Naive thymus-derived CD4-positive, alpha-beta T cell (primary cell): Measurements from ENCODE around the gene PIK3R4. TPM values are rescaled to one million over a fixed set of nuclear protein-coding genes. Genes with fewer than 3 reads are reported as not detected.

Source experiments
- ATAC-seq: fragments of 150-1000 bp; cut with Tn5 transposase; 2 replicates; pipeline ENCODE4 v1.10.0; 2021; ENCODE audit warnings: mild to moderate bottlenecking, moderate library complexity
- CTCF ChIA-PET: fragments of 350-600 bp; sonication (Branson Sonifier 250); formaldehyde crosslinking; loops from one replicate; lab custom pipeline; 2021; ENCODE audit warnings: antibody characterized with exemption; lab: Charles Lee
- POLR2A ChIA-PET: fragments of 350-600 bp; sonication (Branson Sonifier 250); formaldehyde crosslinking; loops from one replicate; lab custom pipeline; 2021; ENCODE audit warnings: antibody characterized with exemption, inconsistent platforms; lab: Charles Lee
- DNase-seq, 9 donors: peaks; one replicate each; pipeline versions ENCODE4 v3.0.0 to v3.0.0-alpha.2; 2020 to 2022; ENCODE audit warnings: mixed read lengths in 1 of 9
- H3K27ac ChIP-seq: one replicate; pipeline ENCODE4 v1.7.0; 2013; ENCODE audit warnings: mild to moderate bottlenecking, low read depth, low read length, moderate library complexity
- H3K27me3 ChIP-seq, 2 donors: one replicate each; pipeline ENCODE4 v1.7.0; 2013; ENCODE audit warnings: low read length in 2 of 2, mild to moderate bottlenecking in 2 of 2, moderate library complexity in 2 of 2; ENCODE audit not compliant: control insufficient read depth in 2 of 2, insufficient read depth in 2 of 2
- H3K36me3 ChIP-seq, 3 experiments: 1 replicate in 2 of 3; 2 replicates in 1 of 3; pipeline ENCODE4 v1.7.0; 2013; ENCODE audit warnings: low read length in 3 of 3, mild to moderate bottlenecking in 3 of 3, moderate library complexity in 1 of 3; ENCODE audit not compliant: insufficient read depth in 3 of 3, control insufficient read depth in 2 of 3
- H3K4me1 ChIP-seq, 2 donors: one replicate each; pipeline ENCODE4 v1.7.0; 2013; ENCODE audit warnings: low read length in 2 of 2, mild to moderate bottlenecking in 2 of 2, moderate library complexity in 1 of 2; ENCODE audit not compliant: control insufficient read depth in 2 of 2, insufficient read depth in 2 of 2
- H3K4me3 ChIP-seq: 2 replicates; pipeline ENCODE4 v1.7.0; 2013; ENCODE audit warnings: mild to moderate bottlenecking, low read length
- H3K9me3 ChIP-seq, 3 experiments: 1 replicate in 2 of 3; 2 replicates in 1 of 3; pipeline ENCODE4 v1.7.0; 2013; ENCODE audit warnings: low read length in 3 of 3; ENCODE audit not compliant: control insufficient read depth in 2 of 3
- H3K27ac Mint-ChIP-seq, 9 donors: one replicate each; pipeline ENCODE4 v1.8.0; 2020 to 2022; ENCODE audit warnings: mixed read lengths in 9 of 9, mild to moderate bottlenecking in 8 of 9, moderate library complexity in 5 of 9, inconsistent platforms in 2 of 9
- H3K27me3 Mint-ChIP-seq, 5 donors: one replicate each; pipeline ENCODE4 v1.8.0; 2021 to 2022; ENCODE audit warnings: mixed read lengths in 5 of 5, mild to moderate bottlenecking in 1 of 5
- H3K36me3 Mint-ChIP-seq, 5 donors: one replicate each; pipeline ENCODE4 v1.8.0; 2020 to 2022; ENCODE audit warnings: mixed read lengths in 5 of 5, mild to moderate bottlenecking in 3 of 5, inconsistent platforms in 1 of 5
- H3K4me1 Mint-ChIP-seq, 7 donors: one replicate each; pipeline ENCODE4 v1.8.0; 2020 to 2022; ENCODE audit warnings: mixed read lengths in 7 of 7, mild to moderate bottlenecking in 3 of 7, inconsistent platforms in 1 of 7
- H3K4me3 Mint-ChIP-seq, 10 donors: one replicate each; pipeline ENCODE4 v1.8.0; 2020 to 2022; ENCODE audit warnings: mild to moderate bottlenecking in 10 of 10, mixed read lengths in 10 of 10, moderate library complexity in 6 of 10, inconsistent platforms in 2 of 10
- H3K9me3 Mint-ChIP-seq, 11 donors: one replicate each; pipeline ENCODE4 v1.8.0; 2020 to 2022; ENCODE audit warnings: mixed read lengths in 11 of 11, mild to moderate bottlenecking in 4 of 11, inconsistent platforms in 1 of 11, moderate library complexity in 1 of 11
- intact Hi-C, 2 donors: fragments of 100-400 bp; cut with micrococcal nuclease; formaldehyde crosslinking; loops; one replicate each; pipeline ENCODE4 v1.15.1; 2023
- polyA plus RNA-seq, 2 donors: library from polyadenylated mRNA; unstranded; fragments of 300-500 nt; fragmentation: Illumina TruSeq; gene quantifications; one replicate each; pipeline ENCODE4 v1.2.3, GENCODE V29; 2021
- total RNA-seq, 6 experiments: library from RNA in 5 of 6; stranded (reverse) in 5 of 6; gene quantifications; 1 replicate in 5 of 6; 2 replicates in 1 of 6; pipeline ENCODE4 v1.2.3 and lab custom pipeline; 2021 to 2026

The PIK3R4 gene
- total and polyA plus RNA-seq, 7 experiments from 2014 or later, result 15.5 to 47.5 (median 27.5) TPM

- Histone ChIP-seq H3K27ac (no peak overlapping the region), H3K4me3 (no peak overlapping the region), H3K27me3 (no peaks in the 10 kb centered on the region), H3K4me1 (peaks cover 4 to 8% of the 10 kb centered on the region in 2 donors), H3K9me3 (no peaks in the 10 kb centered on the region), H3K36me3 (peaks cover 0 to 22% (median under 1%) of the 10 kb centered on the region in 3 experiments)
- DNase-seq, result no peak
- H3K9me3 Mint-ChIP-seq, result no peaks in the 10 kb centered on the region
- peaks cover 4 to 43% (median 13%) of the 10 kb centered on the region in 5 donors for H3K36me3 Mint-ChIP-seq
- CTCF ChIA-PET, result no interaction called here
- no peak overlapping the region for H3K4me3 Mint-ChIP-seq
- H3K27ac Mint-ChIP-seq, result no peak overlapping the region
- POLR2A ChIA-PET, result no interaction called here
- no peaks in the 10 kb centered on the region for H3K27me3 Mint-ChIP-seq
- intact Hi-C loops, result no loop called here
- no peak for ATAC-seq
- peaks cover 7 to 27% (median 21%) of the 10 kb centered on the region in 7 donors for H3K4me1 Mint-ChIP-seq
Measured at GRCh38 chr3:130733236-130733875, 13.3 kb downstream of the PIK3R4 start.

- no peak overlapping the region for H3K27ac ChIP-seq
- POLR2A ChIA-PET, result interaction anchor here (0.6 kb wide), 1 partner anchor 877 kb away, joined by 4 read pairs; no protein-coding TSS in a partner anchor
- H3K4me1 ChIP-seq, result peaks cover 0 to 4% of the 10 kb centered on the region in 2 donors
- ATAC-seq, result no peak
- no peaks in the 10 kb centered on the region for H3K9me3 ChIP-seq
- H3K9me3 Mint-ChIP-seq, result no peaks in the 10 kb centered on the region
- peaks cover 0 to 36% (median 13%) of the 10 kb centered on the region in 5 donors for H3K36me3 Mint-ChIP-seq
- H3K27ac Mint-ChIP-seq, result no peak overlapping the region
- H3K4me1 Mint-ChIP-seq, result peaks cover 5 to 18% (median 14%) of the 10 kb centered on the region in 7 donors
- H3K27me3 ChIP-seq, result no peaks in the 10 kb centered on the region
- no peaks in the 10 kb centered on the region for H3K27me3 Mint-ChIP-seq
- DNase-seq, result no peak
- intact Hi-C loops, result no loop called here
- no peak overlapping the region for H3K4me3 Mint-ChIP-seq
- CTCF ChIA-PET, result no interaction called here
- no peak overlapping the region for H3K4me3 ChIP-seq
- H3K36me3 ChIP-seq, result peaks cover 0 to 22% (median 3%) of the 10 kb centered on the region in 3 experiments
Measured at GRCh38 chr3:130732501-130732900, 14.1 kb downstream of the PIK3R4 start.

- peaks cover 0 to 20% (median 3%) of the 10 kb centered on the region in 3 experiments for H3K36me3 ChIP-seq
- intact Hi-C loops, result no loop called here
Measured at GRCh38 chr3:130731817-130732216, 14.8 kb downstream of the PIK3R4 start.

GRCh38 chr3:130729154-130729553, 17.5 kb downstream of the PIK3R4 start:
- H3K4me3 Mint-ChIP-seq, result no peak overlapping the region
- no peaks in the 10 kb centered on the region for H3K27me3 ChIP-seq
- peaks cover 8 to 13% (median 9%) of the 10 kb centered on the region in 7 donors for H3K4me1 Mint-ChIP-seq
- peak overlapping the region; percentile 17 for H3K27ac ChIP-seq
- H3K27me3 Mint-ChIP-seq, result no peaks in the 10 kb centered on the region
- H3K9me3 ChIP-seq, result no peaks in the 10 kb centered on the region
- H3K9me3 Mint-ChIP-seq, result peaks cover 0 to 3% (median 0%) of the 10 kb centered on the region in 11 donors
- ATAC-seq (no peak), DNase-seq (no peak)
- no peaks in the 10 kb centered on the region for H3K4me1 ChIP-seq
- ChIA-PET POLR2A (no interaction called here), CTCF (interaction anchor here (0.7 to 1.0 kb wide), 2 partner anchors 11 to 26 kb away, joined by 3 read pairs; no protein-coding TSS in a partner anchor)
- no peak overlapping the region for H3K4me3 ChIP-seq
- peaks cover 0 to 14% (median 3%) of the 10 kb centered on the region in 3 experiments for H3K36me3 ChIP-seq
- H3K27ac Mint-ChIP-seq, result peak overlapping the region in 5 of 9 donors; percentile 1 to 57 (median 23)
- peaks cover 0 to 26% (median 6%) of the 10 kb centered on the region in 5 donors for H3K36me3 Mint-ChIP-seq
- intact Hi-C loops, result loop anchor here in 1 of 2 donors (1.0 kb wide), 1 partner anchor 17 kb away; the partner anchor contains the start of gene PIK3R4

More at GRCh38 chr3:130731817-130732216, 14.8 kb downstream of the PIK3R4 start:
- Mint-ChIP-seq H3K27ac (peak overlapping the region in 1 of 9 donors; percentile 65), H3K36me3 (peaks cover 0 to 31% (median 9%) of the 10 kb centered on the region in 5 donors), H3K4me1 (peaks cover 7 to 13% (median 8%) of the 10 kb centered on the region in 7 donors), H3K9me3 (no peaks in the 10 kb centered on the region), H3K27me3 (no peaks in the 10 kb centered on the region), H3K4me3 (no peak overlapping the region)
- POLR2A ChIA-PET, result interaction anchor here (0.6 kb wide), 1 partner anchor 876 kb away, joined by 4 read pairs; no protein-coding TSS in a partner anchor
- CTCF ChIA-PET, result no interaction called here
- ATAC-seq (no peak), DNase-seq (no peak)
- Histone ChIP-seq H3K27ac (no peak overlapping the region), H3K4me1 (peaks cover 0 to 3% of the 10 kb centered on the region in 2 donors), H3K27me3 (no peaks in the 10 kb centered on the region), H3K4me3 (no peak overlapping the region), H3K9me3 (no peaks in the 10 kb centered on the region)

GRCh38 chr3:130728037-130728436, 18.6 kb downstream of the PIK3R4 start:
- no peak for ATAC-seq
- ChIA-PET POLR2A (no interaction called here), CTCF (no interaction called here)
- peak overlapping the region; percentile 59 for H3K27ac ChIP-seq
- intact Hi-C loops, result no loop called here
- no peaks in the 10 kb centered on the region for H3K27me3 ChIP-seq
- Mint-ChIP-seq H3K9me3 (peaks cover 0 to 3% (median 0%) of the 10 kb centered on the region in 11 donors), H3K36me3 (peaks cover 4 to 28% (median 11%) of the 10 kb centered on the region in 5 donors), H3K27ac (peak overlapping the region in 3 of 9 donors; percentile 26 to 91 (median 36)), H3K4me3 (peak overlapping the region in 1 of 10 donors; percentile 70), H3K4me1 (peaks cover 8 to 13% (median 9%) of the 10 kb centered on the region in 7 donors), H3K27me3 (no peaks in the 10 kb centered on the region)
- peaks cover 0 to 10% (median 3%) of the 10 kb centered on the region in 3 experiments for H3K36me3 ChIP-seq
- no peak overlapping the region for H3K4me3 ChIP-seq
- H3K9me3 ChIP-seq, result no peaks in the 10 kb centered on the region
- DNase-seq, result no peak
- no peaks in the 10 kb centered on the region for H3K4me1 ChIP-seq

GRCh38 chr3:130725746-130726145, 20.9 kb downstream of the PIK3R4 start:
- no peak overlapping the region for H3K4me3 Mint-ChIP-seq
- Histone ChIP-seq H3K9me3 (no peaks in the 10 kb centered on the region), H3K36me3 (peaks cover 0 to 14% (median 3%) of the 10 kb centered on the region in 3 experiments), H3K4me3 (no peak overlapping the region), H3K27me3 (no peaks in the 10 kb centered on the region), H3K4me1 (no peaks in the 10 kb centered on the region), H3K27ac (no peak overlapping the region)
- H3K27ac Mint-ChIP-seq, result no peak overlapping the region
- H3K27me3 Mint-ChIP-seq, result no peaks in the 10 kb centered on the region
- intact Hi-C loops, result no loop called here
- H3K36me3 Mint-ChIP-seq, result peaks cover 5 to 30% (median 10%) of the 10 kb centered on the region in 5 donors
- POLR2A ChIA-PET, result no interaction called here
- DNase-seq (no peak), ATAC-seq (no peak)
- H3K4me1 Mint-ChIP-seq, result peaks cover 0 to 13% (median 7%) of the 10 kb centered on the region in 7 donors
- CTCF ChIA-PET, result interaction anchor here (0.5 to 0.7 kb wide), 3 partner anchors 17 to 41 kb away, joined by 3 to 4 read pairs (median 3); no protein-coding TSS in a partner anchor
- peaks cover 0 to 3% (median 0%) of the 10 kb centered on the region in 11 donors for H3K9me3 Mint-ChIP-seq
